GM20431 (cell line): ENCODE results near the gene A2ML1.
"Not testable (repeated sequence)": the region's sequence is repeated elsewhere in the genome, so short reads cannot be mapped to it uniquely, and the experiment has no call there.

Source experiments
- in situ Hi-C: fragments of 300-500 bp; cut with MseI, MboI; formaldehyde crosslinking; loops from one replicate; pipeline ENCODE4 v1.15.0; 2020; ENCODE audit warnings: low sequenced_read_pairs; ENCODE audit not compliant: unreplicated experiment

The A2ML1 gene

DNA sequence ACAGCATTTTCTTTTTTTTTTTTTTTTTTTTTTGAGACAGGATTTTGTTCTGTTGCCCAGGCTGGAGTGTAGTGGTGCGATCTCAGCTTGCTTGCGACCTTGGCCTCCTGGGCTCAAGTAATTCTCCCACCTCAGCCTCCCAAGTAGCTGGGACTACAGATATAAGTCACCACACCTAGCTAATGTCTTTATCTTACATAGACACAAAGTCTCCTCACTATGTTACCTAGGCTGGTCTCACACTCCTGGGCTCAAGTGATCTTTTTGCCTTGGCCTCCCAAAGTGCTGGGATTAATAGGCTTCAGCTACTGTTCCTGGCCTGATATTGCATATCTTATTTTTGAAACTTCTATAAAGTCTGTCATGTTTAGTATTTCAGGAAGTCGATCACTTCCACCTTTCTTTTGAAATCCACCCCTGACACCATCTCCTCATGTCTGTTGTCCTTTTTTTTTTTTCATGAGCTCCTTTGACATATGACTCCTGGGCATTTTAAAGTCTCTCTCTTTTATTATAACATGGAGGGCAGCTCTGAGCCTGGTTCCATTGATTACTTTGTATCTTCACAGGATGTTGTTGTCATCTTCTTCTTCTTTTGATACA lies 5.9 kb upstream of the A2ML1 start:
- in situ Hi-C loops: no loop called here

DNA sequence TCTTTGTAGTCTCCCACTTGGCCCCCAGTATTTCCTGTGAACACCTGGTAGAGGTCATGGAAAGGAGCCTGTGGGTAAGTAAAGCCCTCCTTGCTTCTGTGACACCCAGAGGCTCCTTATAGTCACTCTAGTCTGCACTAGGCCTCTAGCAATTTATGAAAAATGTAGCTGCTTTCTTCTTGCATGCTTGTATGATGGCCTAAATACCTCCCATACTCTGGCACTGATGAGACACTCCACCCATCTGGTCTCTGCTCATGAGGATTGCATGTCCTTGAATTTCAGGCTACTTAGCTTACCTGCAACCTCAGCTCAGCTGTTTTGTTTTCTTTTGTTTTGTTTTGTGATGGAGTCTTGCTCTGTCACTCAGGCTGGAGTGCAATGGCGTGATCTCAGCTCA lies 4.6 kb upstream of the A2ML1 start:
- in situ Hi-C loops: no loop called here

DNA sequence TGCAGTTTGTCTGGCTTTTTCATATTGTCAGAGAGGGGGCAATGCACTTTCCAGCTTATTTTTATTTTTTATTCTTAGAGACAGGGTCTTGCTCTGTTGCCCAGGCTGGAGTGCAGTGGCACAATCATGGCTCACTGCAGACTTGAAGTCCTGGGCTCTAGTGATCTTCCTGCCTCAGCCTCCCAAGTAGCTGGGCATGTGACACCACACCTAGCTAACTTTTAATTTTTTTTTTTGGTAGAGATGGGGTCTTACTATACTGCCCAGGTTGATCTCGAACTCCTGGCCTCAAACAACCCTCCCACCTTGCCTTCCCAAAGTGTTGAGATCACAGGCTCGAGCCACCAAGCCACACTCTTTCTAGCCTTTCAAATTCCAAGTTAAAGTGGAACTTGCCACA lies 3.9 kb upstream of the A2ML1 start:
- in situ Hi-C loops: no loop called here

DNA sequence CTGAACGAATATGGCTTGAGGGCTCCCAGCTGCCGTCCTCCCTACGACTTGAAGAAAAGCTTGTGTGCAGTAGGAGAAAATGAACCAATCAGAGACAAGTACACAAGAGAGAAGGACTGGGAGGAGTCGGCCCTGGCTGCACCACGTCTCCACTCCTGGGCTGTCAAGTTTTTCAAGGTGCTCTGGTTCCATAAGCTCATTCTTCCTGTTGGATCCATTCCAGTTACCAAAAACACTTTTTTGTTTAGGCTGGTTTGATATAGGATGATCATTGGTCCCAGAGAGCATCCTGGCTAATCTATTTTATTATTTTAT lies 2.8 kb upstream of the A2ML1 start:
- in situ Hi-C loops: no loop called here

DNA sequence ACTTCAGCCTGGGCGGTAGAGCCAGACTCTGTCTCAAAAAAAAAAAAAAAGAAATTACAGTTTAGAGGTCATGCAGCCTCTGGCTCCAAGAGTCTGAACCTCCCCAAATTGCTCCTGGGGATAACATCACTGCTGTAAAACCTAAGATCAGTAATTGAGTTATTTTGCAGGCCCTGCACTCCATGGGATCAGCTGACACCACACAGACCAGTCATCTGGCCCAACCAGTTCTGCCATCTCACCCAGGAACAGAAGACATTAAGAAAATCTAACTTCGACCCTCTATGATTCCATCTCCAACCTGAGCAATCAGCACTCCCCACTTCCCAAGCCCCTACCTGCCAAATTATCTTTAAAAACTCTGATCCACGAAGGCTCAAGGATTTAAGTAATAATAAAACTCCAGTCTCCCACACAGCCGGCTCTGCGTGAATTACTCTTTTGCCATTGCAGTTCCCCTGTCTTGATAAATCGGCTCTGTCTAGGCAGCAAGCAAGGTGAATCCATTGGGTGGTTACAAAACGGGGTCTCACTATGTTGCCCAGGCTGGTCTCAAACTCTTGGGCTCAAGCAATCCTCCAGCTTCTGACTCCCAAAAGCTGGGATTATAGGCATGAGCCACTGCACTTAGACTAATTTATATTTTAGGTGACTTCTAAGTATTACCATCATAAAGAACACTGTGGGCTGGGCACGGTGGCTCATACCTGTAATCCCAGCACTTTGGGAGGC lies 1.6 kb upstream of the A2ML1 start:
- in situ Hi-C loops: not testable (repeated sequence)

DNA sequence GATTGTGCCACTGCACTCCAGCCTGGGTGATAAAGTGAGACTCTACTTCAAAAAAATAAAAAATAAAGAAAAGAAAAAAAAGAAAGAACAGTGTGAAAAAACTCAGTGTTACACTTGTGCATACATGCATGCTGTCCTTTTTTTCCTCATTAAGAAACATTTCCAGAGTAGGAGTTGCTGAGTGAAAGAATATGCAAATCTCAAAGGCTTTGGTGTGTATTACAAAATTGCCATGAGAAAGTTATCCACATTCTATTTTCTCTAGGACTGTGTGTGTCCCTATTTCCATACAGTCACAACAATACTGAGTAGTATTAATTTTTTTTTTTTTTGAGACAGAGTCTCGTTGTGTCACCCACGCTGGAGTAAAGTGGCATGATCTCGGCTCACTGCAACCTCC lies 830 bp upstream of the A2ML1 start:
- in situ Hi-C loops: no loop called here

DNA sequence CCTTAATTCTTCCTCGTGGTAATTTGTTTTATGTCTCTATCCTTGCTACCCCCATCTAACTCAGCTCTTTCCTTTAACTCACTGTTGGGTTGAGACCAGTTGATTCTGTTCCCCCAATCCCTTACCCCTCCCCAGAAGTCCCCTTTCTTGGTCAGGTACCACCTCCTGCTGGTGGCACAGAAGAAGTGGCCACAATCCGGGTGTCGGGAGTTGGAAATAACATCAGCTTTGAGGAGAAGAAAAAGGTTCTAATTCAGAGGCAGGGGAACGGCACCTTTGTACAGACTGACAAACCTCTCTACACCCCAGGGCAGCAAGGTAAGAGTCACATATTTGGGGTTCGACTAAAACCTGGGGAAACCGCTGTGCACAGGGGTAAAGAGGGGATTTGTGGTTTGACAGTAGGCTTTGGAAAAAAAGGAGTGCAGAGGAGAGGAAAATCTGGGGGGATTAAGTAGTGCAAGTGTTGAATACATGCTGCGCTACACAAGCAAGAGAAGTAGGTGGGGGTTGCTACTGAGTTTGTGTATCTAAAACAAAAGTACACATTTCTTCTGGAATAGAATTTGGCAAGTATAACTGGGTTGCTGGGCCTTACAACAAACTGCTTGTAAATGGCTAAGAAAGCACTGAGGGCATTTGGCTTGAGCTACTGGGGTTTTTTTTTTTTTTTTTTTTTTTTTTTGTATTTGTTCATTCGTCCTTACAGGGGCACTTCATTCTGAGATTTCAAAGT lies 1.3 kb downstream of the A2ML1 start:
- in situ Hi-C loops: no loop called here

DNA sequence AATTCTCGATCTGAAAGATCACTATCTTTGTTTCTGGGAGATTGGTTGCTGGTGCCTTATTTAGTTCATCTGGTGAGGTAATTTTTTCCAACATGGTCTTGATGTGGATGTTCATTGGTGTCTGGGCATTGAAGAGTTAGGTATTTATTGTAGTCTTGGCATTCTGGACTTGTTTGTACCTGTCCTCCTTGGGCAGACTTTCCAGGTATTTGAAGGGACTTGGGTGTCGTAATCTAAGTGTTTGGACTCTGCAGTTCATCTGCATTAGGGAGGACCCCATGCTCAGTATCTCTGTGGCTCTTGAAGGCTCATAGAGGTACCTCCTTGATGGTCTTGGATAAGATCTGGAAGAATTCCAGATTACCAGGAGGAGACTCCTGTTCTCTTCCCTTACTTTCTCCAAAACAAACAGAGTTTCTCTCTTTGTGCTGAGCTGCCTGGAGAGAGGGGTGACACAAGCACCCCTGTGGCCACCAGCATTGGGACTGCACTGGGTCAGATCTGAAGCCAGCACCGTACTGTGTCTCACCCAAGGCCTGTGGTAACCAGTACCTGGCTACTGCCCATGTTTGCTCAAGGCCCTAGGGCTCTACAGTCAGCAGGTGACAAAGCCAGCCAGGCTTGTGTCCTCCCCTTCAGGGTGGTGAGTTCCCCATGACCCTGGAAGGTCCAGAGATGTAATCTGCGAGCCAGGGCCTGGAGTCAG lies 5.3 kb downstream of the A2ML1 start:
- in situ Hi-C loops: no loop called here

DNA sequence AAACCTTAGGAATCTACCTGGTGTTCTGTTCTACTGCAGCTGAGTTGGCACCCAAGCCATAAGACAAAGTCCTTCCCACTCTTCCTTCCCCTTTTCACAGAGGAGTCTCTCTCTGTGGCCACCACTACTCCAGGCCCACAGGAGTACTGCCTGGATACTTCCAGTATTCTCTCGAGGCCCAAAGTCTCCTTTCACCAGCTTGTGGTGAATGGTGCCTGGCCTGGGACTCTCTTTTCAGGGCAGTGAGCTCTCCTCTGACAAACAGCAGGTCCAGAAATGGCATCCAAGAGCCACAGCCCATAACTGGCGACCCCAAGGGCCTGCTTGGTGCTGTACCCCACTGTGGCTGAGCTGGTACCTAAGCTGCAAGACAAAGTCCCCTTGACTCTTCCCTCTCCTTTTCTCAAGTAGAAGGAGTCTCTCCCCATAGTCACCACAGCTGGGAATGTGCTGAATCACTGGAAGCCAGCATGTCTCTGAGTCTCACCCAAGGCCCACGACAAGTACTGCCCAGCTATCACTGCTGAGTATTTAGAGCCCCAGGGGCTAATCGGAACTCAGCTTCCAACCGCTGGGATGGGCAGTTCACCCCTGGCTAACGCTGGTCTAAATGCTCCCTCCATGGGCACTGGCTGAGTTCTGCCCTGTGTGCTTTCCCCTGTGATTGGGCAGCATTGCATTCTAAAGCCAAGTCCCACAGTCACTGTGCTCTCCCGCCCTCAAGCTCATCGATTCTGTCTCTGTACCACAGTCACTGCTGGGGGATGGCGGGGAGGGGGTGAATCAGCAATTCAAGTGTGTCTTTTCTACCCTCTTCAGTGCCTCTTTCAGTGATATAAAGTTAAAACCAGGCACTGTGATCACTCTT lies 6.1 kb downstream of the A2ML1 start:
- in situ Hi-C loops: no loop called here

DNA sequence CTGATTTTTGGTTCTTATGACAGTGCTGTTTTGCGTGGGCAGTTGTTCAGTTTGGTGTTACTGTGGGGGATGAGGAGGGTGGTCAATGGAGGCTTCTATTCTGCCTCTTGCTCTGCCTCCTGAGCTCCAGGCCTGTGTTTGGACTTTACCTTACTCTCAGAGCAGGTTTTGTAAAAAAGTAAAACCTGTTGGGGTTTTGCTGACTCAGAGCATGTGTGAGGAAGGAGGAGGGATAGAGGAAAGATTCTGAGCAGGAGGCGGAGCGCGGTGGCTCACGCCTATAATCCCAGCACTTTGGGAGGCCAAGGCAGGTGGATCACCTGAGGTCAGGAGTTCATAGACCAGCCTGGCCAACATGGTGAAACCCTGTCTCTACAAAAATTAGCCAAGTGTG lies 6.7 kb downstream of the A2ML1 start:
- in situ Hi-C loops: no loop called here

DNA sequence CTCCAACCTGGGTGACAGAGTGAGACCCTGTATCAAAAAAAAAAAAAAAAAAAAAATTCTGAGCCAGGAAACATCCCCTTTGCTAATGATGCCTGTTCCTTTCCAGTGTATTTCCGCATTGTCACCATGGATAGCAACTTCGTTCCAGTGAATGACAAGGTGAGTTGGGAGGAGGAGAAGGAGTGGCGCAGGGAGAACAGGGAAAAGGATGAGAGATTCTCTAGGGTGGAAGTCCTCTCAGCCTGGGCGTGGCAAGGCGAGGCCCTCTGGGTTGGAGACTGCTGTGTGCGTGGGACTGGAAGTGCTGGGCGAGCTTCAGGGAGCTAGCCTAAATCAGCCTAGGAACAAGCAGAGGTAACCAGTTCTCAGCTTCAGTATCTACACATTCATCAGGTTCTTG lies 7.2 kb downstream of the A2ML1 start:
- in situ Hi-C loops: no loop called here

DNA sequence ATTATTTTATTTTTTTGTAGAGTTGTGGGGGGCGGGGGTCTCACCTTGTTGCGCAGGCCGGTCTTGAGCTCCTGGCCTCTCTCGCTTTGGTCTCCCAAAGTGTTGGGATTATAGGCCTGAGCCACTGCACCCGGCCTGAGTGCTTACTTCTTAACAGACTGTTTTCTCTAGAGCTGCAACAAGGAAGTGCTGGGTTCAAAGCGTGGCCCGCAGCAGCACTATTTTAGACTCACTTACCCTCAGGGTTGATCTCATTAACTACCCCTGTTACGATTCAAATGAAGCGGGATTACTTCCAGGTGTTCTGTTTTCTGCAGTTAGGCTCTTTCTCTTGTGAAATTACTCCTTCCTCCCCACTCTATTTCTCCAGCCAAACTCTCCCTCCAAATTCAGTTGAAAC lies 8.7 kb downstream of the A2ML1 start:
- in situ Hi-C loops: no loop called here

DNA sequence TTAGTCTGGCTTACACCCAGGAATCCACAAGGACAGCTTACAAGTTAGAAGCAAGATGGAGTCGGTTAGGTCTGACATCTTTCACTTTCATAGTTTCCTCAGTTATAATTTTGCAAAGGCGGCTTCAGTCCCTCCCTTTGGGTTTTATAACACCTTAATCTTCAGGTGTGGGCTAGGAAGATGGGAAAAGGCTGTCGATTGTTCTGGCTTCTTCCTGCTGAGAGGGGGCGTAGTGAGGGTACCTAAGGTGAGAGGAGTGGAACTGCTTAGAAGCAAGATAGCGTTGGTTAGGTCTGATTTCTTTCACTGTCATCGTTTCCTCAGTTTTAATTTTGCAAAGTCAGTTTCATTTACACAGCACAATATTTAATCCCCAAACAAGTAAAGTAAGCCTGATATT lies 10.1 kb downstream of the A2ML1 start:
- in situ Hi-C loops: no loop called here

DNA sequence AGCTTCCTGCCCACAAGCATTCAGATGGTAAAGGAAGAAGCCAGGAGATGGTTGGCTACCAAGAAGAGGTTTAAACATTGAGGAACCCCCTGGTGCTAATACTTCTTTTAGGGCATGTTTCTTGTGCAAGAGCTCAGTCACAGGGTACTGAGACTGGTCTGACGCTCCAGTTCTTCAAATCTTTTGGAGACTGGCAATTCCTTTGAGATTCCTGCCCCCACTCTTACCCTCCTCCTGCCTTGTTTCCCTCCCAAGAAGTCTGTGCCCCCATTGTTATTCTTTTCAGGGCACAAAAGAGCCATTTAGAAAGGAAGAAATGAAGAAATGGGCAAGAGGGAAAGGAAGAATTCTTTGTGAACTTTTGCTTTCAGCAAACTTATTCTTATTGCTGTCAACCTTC lies 11.8 kb downstream of the A2ML1 start:
- in situ Hi-C loops: no loop called here

DNA sequence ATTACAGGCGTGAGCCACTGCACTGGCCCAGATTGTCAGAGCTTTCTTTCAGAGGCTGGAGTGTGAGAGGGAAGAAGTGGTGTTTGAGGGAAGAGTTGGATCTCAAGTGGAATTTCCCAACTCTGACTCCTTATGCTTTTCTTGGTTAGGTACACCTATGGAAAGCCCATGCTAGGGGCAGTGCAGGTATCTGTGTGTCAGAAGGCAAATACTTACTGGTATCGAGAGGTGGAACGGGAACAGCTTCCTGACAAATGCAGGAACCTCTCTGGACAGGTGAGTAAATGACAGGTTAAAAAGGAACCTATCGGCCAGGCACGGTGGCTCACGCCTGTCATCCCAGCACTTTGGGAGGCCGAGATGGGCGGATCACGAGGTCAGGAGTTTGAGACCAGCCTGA lies 14.9 kb downstream of the A2ML1 start:
- in situ Hi-C loops: no loop called here

DNA sequence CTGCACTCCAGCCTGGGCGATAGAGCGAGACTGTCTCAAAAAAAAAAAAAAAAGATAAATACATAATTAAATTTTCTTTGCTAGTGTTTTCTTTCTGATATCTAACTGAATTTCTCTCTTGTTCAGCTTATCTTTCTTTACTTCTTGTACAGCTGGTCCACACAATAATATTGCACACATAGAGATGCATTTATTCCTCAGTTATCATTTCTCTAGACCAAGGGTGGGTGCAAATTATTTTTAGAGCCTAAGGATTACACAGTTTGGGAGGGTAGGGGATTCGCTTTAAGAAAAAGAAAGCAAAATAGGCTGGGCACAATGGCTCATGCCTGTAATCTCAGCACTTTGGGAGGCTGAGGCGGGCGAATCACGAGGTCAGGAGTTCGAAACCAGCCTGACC lies 17.9 kb downstream of the A2ML1 start:
- in situ Hi-C loops: no loop called here

DNA sequence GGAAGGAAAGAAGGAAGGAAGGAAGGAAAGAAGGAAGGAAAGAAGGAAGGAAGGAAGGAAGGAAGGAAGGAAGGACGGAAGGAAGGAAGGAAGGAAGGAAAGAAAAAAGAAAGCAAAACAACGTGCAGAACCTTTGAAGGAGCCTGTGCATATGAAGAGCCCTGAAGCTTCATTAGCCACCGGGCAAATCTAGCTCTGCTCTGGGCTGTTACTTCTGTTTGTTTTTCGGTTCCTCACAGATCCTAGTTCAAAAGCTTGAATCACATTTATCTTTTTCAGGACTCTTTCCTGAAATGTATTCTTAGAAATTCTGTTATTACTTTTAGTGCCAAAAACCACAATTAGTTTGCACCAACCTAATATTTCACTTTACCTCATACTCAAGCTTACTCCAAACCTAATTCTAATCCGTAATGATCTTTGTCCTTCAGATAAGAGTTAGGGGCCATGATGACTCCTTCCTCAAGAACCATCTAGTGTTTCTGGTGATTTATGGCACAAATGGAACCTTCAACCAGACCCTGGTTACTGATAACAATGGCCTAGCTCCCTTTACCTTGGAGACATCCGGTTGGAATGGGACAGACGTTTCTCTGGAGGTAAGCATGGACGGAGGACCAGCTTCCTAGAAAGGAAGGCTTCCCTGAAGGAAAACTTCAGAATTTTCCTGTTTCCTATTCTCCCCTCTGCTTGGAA lies 18.7 kb downstream of the A2ML1 start:
- in situ Hi-C loops: no loop called here

DNA sequence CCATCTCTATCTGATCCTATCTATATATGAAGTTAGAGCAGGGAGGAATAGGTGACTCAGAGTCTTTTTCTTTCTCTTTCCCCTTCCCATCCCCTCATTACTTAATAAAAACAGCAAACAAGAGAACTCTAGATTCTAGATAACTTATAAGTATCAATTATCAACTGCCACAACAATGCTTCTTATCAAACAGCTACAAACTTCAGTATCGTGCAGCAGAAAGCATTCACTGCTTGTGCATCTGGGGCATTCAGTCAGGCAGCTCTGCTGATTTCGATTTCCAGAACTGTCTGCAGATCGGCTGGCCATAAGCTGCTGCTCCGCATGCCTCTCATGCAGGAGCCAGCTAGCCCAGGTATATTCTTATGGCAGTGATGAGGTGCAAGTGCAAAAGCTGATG lies 19.4 kb downstream of the A2ML1 start:
- in situ Hi-C loops: no loop called here

DNA sequence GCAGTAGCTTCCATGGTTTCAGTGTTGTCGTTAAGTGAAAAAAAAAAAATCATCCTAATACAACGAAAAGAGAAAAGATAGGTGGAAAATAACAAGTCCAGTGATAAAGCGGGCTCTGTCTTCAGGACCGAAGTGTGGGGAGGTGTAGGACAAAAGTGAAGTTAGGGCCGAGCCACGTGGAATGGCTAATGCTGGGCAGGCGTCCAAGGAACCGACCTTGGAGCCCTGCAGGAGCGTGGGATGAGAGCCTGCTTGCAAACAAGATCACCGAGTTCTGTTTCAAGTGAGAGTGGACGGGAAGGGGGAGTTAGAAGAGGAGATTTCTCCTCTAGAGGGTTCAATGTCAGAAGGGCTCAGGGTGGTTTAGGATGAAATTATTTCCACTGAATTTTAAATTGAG lies 22.2 kb downstream of the A2ML1 start:
- in situ Hi-C loops: no loop called here

DNA sequence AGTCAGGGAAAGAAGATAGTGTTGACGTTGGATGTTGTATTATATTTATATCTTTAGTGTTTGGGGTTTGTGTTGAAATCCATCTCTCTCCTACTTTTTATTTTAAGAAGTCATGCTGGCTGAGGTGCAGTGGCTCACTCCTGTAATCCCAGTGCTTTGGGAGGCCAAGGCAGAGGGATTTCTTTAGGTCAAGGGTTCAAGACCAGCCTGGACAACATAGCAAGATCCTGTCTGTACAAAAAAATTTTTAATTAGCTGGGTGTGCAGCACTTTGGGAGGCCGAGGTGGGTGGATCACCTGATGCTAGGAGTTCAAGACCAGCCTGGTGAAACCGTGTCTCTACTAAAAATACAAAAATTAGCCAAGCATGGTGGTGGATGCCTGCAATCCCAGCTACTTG lies 23.9 kb downstream of the A2ML1 start:
- in situ Hi-C loops: no loop called here
